ENCODE measurements around the gene BIRC3.

BIRC3 gene

GRCh38 chr11:102384419-102385079, 67.3 kb downstream of the BIRC3 start:
- peaks cover 18 to 35% of the 10 kb centered on the region in 2 donors for H3K36me3 ChIP-seq (ENCODE audit: control insufficient read depth in 1 of 2, insufficient read depth in 2 of 2, low read length in 2 of 2)
- no peaks in the 10 kb centered on the region for H3K4me1 ChIP-seq (ENCODE audit: control insufficient read depth in 1 of 2, insufficient read depth in 2 of 2, low read length in 2 of 2)
- no peak overlapping the region for H3K9ac ChIP-seq (ENCODE audit: low read depth in 1 of 2, low read length in 2 of 2)
- H3K27ac ChIP-seq (ENCODE audit: low read depth, low read length), result no peak overlapping the region
- no peaks in the 10 kb centered on the region for H3K27me3 ChIP-seq (ENCODE audit: control insufficient read depth in 1 of 2, insufficient read depth in 2 of 2, low read length in 2 of 2)
- no peaks in the 10 kb centered on the region for H3K9me3 ChIP-seq (ENCODE audit: control insufficient read depth in 1 of 2, low read length in 2 of 2)
- H3K4me3 ChIP-seq (ENCODE audit: low read depth in 1 of 2, low read length in 2 of 2), result no peak overlapping the region

GRCh38 chr11:102385085-102386007, 68.1 kb downstream of the BIRC3 start:
- Histone ChIP-seq H3K9me3 (ENCODE audit: control insufficient read depth in 1 of 2, low read length in 2 of 2) (no peaks in the 10 kb centered on the region), H3K4me1 (ENCODE audit: control insufficient read depth in 1 of 2, insufficient read depth in 2 of 2, low read length in 2 of 2) (no peaks in the 10 kb centered on the region), H3K27me3 (ENCODE audit: control insufficient read depth in 1 of 2, insufficient read depth in 2 of 2, low read length in 2 of 2) (no peaks in the 10 kb centered on the region), H3K36me3 (ENCODE audit: control insufficient read depth in 1 of 2, insufficient read depth in 2 of 2, low read length in 2 of 2) (peaks cover 13 to 27% of the 10 kb centered on the region in 2 donors), H3K9ac (ENCODE audit: low read depth in 1 of 2, low read length in 2 of 2) (no peak overlapping the region), H3K4me3 (ENCODE audit: low read depth in 1 of 2, low read length in 2 of 2) (no peak overlapping the region), H3K27ac (ENCODE audit: low read depth, low read length) (no peak overlapping the region)

- H3K4me1 ChIP-seq (ENCODE audit: control insufficient read depth in 1 of 2, insufficient read depth in 2 of 2, low read length in 2 of 2), result no peaks in the 10 kb centered on the region
- no peak overlapping the region for H3K4me3 ChIP-seq (ENCODE audit: low read depth in 1 of 2, low read length in 2 of 2)
- H3K9ac ChIP-seq (ENCODE audit: low read depth in 1 of 2, low read length in 2 of 2), result no peak overlapping the region
- no peak overlapping the region for H3K27ac ChIP-seq (ENCODE audit: low read depth, low read length)
- no peaks in the 10 kb centered on the region for H3K9me3 ChIP-seq (ENCODE audit: control insufficient read depth in 1 of 2, low read length in 2 of 2)
- peaks cover 14 to 27% of the 10 kb centered on the region in 2 donors for H3K36me3 ChIP-seq (ENCODE audit: control insufficient read depth in 1 of 2, insufficient read depth in 2 of 2, low read length in 2 of 2)
- no peaks in the 10 kb centered on the region for H3K27me3 ChIP-seq (ENCODE audit: control insufficient read depth in 1 of 2, insufficient read depth in 2 of 2, low read length in 2 of 2)
Measured at GRCh38 chr11:102386136-102386734, 69.0 kb downstream of the BIRC3 start.

GRCh38 chr11:102387043-102387781, 69.9 kb downstream of the BIRC3 start:
- H3K36me3 ChIP-seq (ENCODE audit: control insufficient read depth in 1 of 2, insufficient read depth in 2 of 2, low read length in 2 of 2), result peaks cover 19 to 28% of the 10 kb centered on the region in 2 donors
- H3K9ac ChIP-seq (ENCODE audit: low read depth in 1 of 2, low read length in 2 of 2), result no peak overlapping the region
- H3K27ac ChIP-seq (ENCODE audit: low read depth, low read length), result no peak overlapping the region
- no peak overlapping the region for H3K4me3 ChIP-seq (ENCODE audit: low read depth in 1 of 2, low read length in 2 of 2)
- no peaks in the 10 kb centered on the region for H3K27me3 ChIP-seq (ENCODE audit: control insufficient read depth in 1 of 2, insufficient read depth in 2 of 2, low read length in 2 of 2)
- no peaks in the 10 kb centered on the region for H3K9me3 ChIP-seq (ENCODE audit: control insufficient read depth in 1 of 2, low read length in 2 of 2)
- H3K4me1 ChIP-seq (ENCODE audit: control insufficient read depth in 1 of 2, insufficient read depth in 2 of 2, low read length in 2 of 2), result no peaks in the 10 kb centered on the region

Measured in duodenal mucosa (tissue), 2 donors.